ENCODE measurements around the gene TICRR. TPM values are rescaled to one million over a fixed set of nuclear protein-coding genes. Genes with fewer than 3 reads are reported as not detected.

TICRR gene
- total and polyA plus RNA-seq, 2 of the 4 experiments (the other 2 are of a cell fraction): 3.0 to 4.2 TPM

DNA sequence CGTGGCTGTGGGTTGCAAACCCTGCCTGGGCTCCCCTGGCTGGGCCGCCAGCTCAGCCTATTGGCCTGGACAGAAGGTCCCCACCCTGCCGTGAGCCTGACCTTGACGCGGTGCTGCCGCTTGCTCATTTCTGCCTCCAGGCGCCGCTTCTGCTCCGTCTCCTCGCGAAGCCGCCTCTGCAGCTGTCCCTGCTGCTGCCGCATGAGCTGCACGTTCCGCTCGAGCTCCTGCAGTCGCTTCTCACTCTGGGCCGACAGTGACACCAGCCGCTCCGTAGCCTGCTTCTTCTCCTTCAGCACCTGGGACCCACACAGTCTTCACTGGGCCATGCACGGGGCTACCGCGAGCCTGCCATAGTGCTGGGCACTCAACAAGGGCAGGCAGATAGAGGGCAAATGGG is 58.3 kb downstream of the TICRR start:
- H3K4me3 ChIP-seq (ENCODE audit: insufficient read depth, low read depth, low read length): no peak overlapping the region
- H2BK120ac ChIP-seq (ENCODE audit: low read depth, low read length): no peak overlapping the region
- POLR2A ChIA-PET (ENCODE audit: unreplicated experiment): no interaction called here
- no TSS peak for BruUV-seq (replicated peaks)
- TF ChIP-seq, protein P1, sequence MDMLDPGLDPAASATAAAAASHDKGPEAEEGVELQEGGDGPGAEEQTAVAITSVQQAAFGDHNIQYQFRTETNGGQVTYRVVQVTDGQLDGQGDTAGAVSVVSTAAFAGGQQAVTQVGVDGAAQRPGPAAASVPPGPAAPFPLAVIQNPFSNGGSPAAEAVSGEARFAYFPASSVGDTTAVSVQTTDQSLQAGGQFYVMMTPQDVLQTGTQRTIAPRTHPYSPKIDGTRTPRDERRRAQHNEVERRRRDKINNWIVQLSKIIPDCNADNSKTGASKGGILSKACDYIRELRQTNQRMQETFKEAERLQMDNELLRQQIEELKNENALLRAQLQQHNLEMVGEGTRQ (IDR thresholded peaks at IDR 0.05; ENCODE audit: low read depth, low read length): no peak
- TF ChIP-seq CHD1 (IDR thresholded peaks at IDR 0.05; ENCODE audit: low read depth, low read length) (no peak), RAD21 (IDR thresholded peaks at IDR 0.05; ENCODE audit: low read length) (no peak), MAFK (IDR thresholded peaks at IDR 0.05; ENCODE audit: low read depth, low read length) (no peak), RFX5 (IDR thresholded peaks at IDR 0.05; ENCODE audit: low read depth, low read length) (no peak), RCOR1 (IDR thresholded peaks at IDR 0.05; ENCODE audit: insufficient replicate concordance, low read length) (no peak), BHLHE40 (IDR thresholded peaks at IDR 0.05; ENCODE audit: low read depth, low read length) (no peak), SMC3 (IDR thresholded peaks at IDR 0.05; ENCODE audit: low read depth, low read length) (no peak), POLR2A (IDR thresholded peaks at IDR 0.05; ENCODE audit: low read depth, low read length) (no peak), MAZ (IDR thresholded peaks at IDR 0.05; ENCODE audit: borderline replicate concordance, low read depth, low read length) (no peak), FOS (IDR thresholded peaks at IDR 0.05; ENCODE audit: low read depth, low read length) (no peak), CEBPB (IDR thresholded peaks at IDR 0.05; ENCODE audit: low read depth, low read length) (no peak), NFE2L2 (IDR thresholded peaks at IDR 0.05; ENCODE audit: low read depth, low read length) (no peak), MXI1 (IDR thresholded peaks at IDR 0.05; ENCODE audit: borderline replicate concordance, low read depth, low read length) (no peak)
- TF ChIP-seq, protein P2, sequence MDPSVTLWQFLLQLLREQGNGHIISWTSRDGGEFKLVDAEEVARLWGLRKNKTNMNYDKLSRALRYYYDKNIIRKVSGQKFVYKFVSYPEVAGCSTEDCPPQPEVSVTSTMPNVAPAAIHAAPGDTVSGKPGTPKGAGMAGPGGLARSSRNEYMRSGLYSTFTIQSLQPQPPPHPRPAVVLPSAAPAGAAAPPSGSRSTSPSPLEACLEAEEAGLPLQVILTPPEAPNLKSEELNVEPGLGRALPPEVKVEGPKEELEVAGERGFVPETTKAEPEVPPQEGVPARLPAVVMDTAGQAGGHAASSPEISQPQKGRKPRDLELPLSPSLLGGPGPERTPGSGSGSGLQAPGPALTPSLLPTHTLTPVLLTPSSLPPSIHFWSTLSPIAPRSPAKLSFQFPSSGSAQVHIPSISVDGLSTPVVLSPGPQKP (IDR thresholded peaks at IDR 0.05; ENCODE audit: borderline replicate concordance, low read depth, low read length): no peak
- TF ChIP-seq, protein P3, sequence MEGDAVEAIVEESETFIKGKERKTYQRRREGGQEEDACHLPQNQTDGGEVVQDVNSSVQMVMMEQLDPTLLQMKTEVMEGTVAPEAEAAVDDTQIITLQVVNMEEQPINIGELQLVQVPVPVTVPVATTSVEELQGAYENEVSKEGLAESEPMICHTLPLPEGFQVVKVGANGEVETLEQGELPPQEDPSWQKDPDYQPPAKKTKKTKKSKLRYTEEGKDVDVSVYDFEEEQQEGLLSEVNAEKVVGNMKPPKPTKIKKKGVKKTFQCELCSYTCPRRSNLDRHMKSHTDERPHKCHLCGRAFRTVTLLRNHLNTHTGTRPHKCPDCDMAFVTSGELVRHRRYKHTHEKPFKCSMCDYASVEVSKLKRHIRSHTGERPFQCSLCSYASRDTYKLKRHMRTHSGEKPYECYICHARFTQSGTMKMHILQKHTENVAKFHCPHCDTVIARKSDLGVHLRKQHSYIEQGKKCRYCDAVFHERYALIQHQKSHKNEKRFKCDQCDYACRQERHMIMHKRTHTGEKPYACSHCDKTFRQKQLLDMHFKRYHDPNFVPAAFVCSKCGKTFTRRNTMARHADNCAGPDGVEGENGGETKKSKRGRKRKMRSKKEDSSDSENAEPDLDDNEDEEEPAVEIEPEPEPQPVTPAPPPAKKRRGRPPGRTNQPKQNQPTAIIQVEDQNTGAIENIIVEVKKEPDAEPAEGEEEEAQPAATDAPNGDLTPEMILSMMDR (conservative IDR thresholded peaks at IDR 0.05; ENCODE audit: low read depth, low read length): no peak
- no peak overlapping the region for H3K56ac ChIP-seq (ENCODE audit: extremely low read depth, insufficient read depth, low read length)
- no peaks in the 10 kb centered on the region; the same call in 1 of the 2 replicates for H4K20me1 ChIP-seq (ENCODE audit: insufficient read depth, low read length)
- no peak overlapping the region for H3K18ac ChIP-seq (ENCODE audit: low read depth, low read length)
- H3K4ac ChIP-seq (ENCODE audit: low read depth, low read length): no peak overlapping the region
- H4K5ac ChIP-seq (ENCODE audit: low read depth, low read length): no peak overlapping the region
- intact Hi-C loops (cut with micrococcal nuclease): no loop called here
- no peak overlapping the region for H3K27ac ChIP-seq (ENCODE audit: insufficient read depth, low read length)
- no peaks in the 10 kb centered on the region for H3K4me1 ChIP-seq (ENCODE audit: control insufficient read depth, insufficient read depth, low read length)
- no peak overlapping the region for H2AK5ac ChIP-seq (ENCODE audit: low read depth, low read length)
- H3K9me3 ChIP-seq (ENCODE audit: control insufficient read depth, insufficient read depth, low read length): no peaks in the 10 kb centered on the region
- in situ Hi-C loops (cut with MboI; ENCODE audit: low sequenced_read_pairs): no loop called here
- H3K4me2 ChIP-seq (ENCODE audit: low read depth, low read length): no peak overlapping the region
- no peaks in the 10 kb centered on the region for H3K27me3 ChIP-seq (ENCODE audit: control insufficient read depth, insufficient read depth, low read length)
- WGBS, 2 experiments (ENCODE audit: extremely low coverage in 2 of 2, insufficient read length in 1 of 2): 99% methylated on average over 16 of the region's 23 CpGs; no CpG with 5 or more reads in 1 of the 2 experiments
- H2BK20ac ChIP-seq (ENCODE audit: low read depth, low read length): no peak overlapping the region
- CTCF ChIA-PET: no interaction called here
- DNase-seq (no peak), ATAC-seq (ENCODE audit: low read depth) (no peak)
- H3K14ac ChIP-seq (replicated peaks; ENCODE audit: low read depth, low read length): no peak overlapping the region
- no peak overlapping the region for H3K9ac ChIP-seq (ENCODE audit: low read depth, low read length)
- no peak overlapping the region for H2AK9ac ChIP-seq (replicated peaks; ENCODE audit: low read depth, low read length, poor library complexity)
- H3K79me1 ChIP-seq (ENCODE audit: low read depth in 1 of 2, low read length in 2 of 2): peaks cover 0 to 3% of the 10 kb centered on the region in 2 experiments; a peak in 1 of 4 replicates
- dilution Hi-C loops (cut with HindIII; ENCODE audit: low sequenced_read_pairs, unreplicated experiment): no loop called here
- no peak overlapping the region for H4K91ac ChIP-seq (ENCODE audit: insufficient read depth, low read depth, low read length)
- no peaks in the 10 kb centered on the region for H3K9me1 ChIP-seq (ENCODE audit: insufficient read depth, low read length)
- H2BK5ac ChIP-seq (ENCODE audit: low read depth, low read length, poor library complexity, severe bottlenecking): no peak overlapping the region
- H2AFZ ChIP-seq (replicated peaks; ENCODE audit: low read length, poor library complexity): no peak overlapping the region
- H4K8ac ChIP-seq (ENCODE audit: low read depth in 2 of 2, low read length in 2 of 2): no peak overlapping the region
- H2BK15ac ChIP-seq (ENCODE audit: low read depth, low read length): no peak overlapping the region
- H3K23ac ChIP-seq (ENCODE audit: low read depth, low read length): no peak overlapping the region
- peaks cover 48% of the 10 kb centered on the region for H3K36me3 ChIP-seq (ENCODE audit: control insufficient read depth, insufficient read depth, low read length)
